IMR-90 (cell line): ENCODE measurements around the gene SPECC1L. TPM values are rescaled to one million over a fixed set of nuclear protein-coding genes. Genes with fewer than 3 reads are reported as not detected.

Experiments used
- ATAC-seq: fragments of 200-7000 bp; cut with Tn5 transposase; 2 replicates; pipeline ENCODE4 v1.9.1; 2020; ENCODE audit warnings: low read depth, mild to moderate bottlenecking, moderate library complexity
- BruUV-seq: library from RNA; stranded (reverse); fragments of 400-500 nt; replicated peaks from 2 replicates; lab custom pipeline; 2021; lab: Mats Ljungman, UMichigan
- CTCF ChIA-PET: fragments of 300-600 bp; formaldehyde crosslinking; extraction: SDS; loops from one replicate; lab custom pipeline; 2021; ENCODE audit warnings: antibody characterized with exemption; lab: Yijun Ruan, JAX
- POLR2A ChIA-PET: fragments of 300-600 bp; sonication (Branson Sonifier 250); formaldehyde crosslinking; loops from one replicate; lab custom pipeline; 2022; ENCODE audit warnings: antibody characterized with exemption; ENCODE audit not compliant: unreplicated experiment; lab: Charles Lee
- DNase-seq: peaks from one replicate; pipeline ENCODE4 v3.0.0; 2013
- H2AFZ ChIP-seq: replicated peaks from 2 replicates; pipeline ENCODE3; 2013; ENCODE audit warnings: low read length, mild to moderate bottlenecking; ENCODE audit not compliant: poor library complexity
- H2AK5ac ChIP-seq: 2 replicates; pipeline ENCODE4 v1.6.1; 2013; ENCODE audit warnings: low read depth, low read length, inconsistent platforms
- H2AK9ac ChIP-seq: replicated peaks from 2 replicates; pipeline ENCODE3; 2013; ENCODE audit warnings: mild to moderate bottlenecking, low read depth, low read length, moderate library complexity; ENCODE audit not compliant: poor library complexity
- H2BK120ac ChIP-seq: 2 replicates; pipeline ENCODE4 v1.6.1; 2013; ENCODE audit warnings: low read depth, low read length, inconsistent platforms
- H2BK15ac ChIP-seq: 3 replicates; pipeline ENCODE4 v1.6.1; 2013; ENCODE audit warnings: low read depth, low read length, inconsistent platforms
- H2BK20ac ChIP-seq: 2 replicates; pipeline ENCODE4 v1.6.1; 2013; ENCODE audit warnings: low read depth, mild to moderate bottlenecking, inconsistent platforms, low read length, moderate library complexity
- H2BK5ac ChIP-seq: 2 replicates; pipeline ENCODE4 v1.6.1; 2013; ENCODE audit warnings: mild to moderate bottlenecking, low read depth, low read length, inconsistent platforms; ENCODE audit not compliant: poor library complexity, severe bottlenecking
- H3K14ac ChIP-seq: replicated peaks from 2 replicates; pipeline ENCODE4 v1.6.1; 2013; ENCODE audit warnings: low read depth, low read length, inconsistent platforms
- H3K18ac ChIP-seq: 2 replicates; pipeline ENCODE4 v1.6.1; 2013; ENCODE audit warnings: low read depth, low read length, control low read depth
- H3K23ac ChIP-seq: 2 replicates; pipeline ENCODE4 v1.6.1; 2013; ENCODE audit warnings: low read depth, low read length, inconsistent platforms
- H3K27ac ChIP-seq: 2 replicates; pipeline ENCODE4 v1.5.1; 2013; ENCODE audit warnings: mild to moderate bottlenecking, control low read depth, low read length; ENCODE audit not compliant: insufficient read depth
- H3K27me3 ChIP-seq: 2 replicates; pipeline ENCODE4 v1.6.1; 2013; ENCODE audit warnings: low read length; ENCODE audit not compliant: control insufficient read depth, insufficient read depth
- H3K36me3 ChIP-seq: 2 replicates; pipeline ENCODE4 v1.6.1; 2013; ENCODE audit warnings: low read length, mixed read lengths; ENCODE audit not compliant: control insufficient read depth, insufficient read depth
- H3K4ac ChIP-seq: 2 replicates; pipeline ENCODE4 v1.6.1; 2013; ENCODE audit warnings: low read depth, low read length, inconsistent platforms
- H3K4me1 ChIP-seq: 2 replicates; pipeline ENCODE4 v1.6.1; 2013; ENCODE audit warnings: low read length, mixed read lengths; ENCODE audit not compliant: control insufficient read depth, insufficient read depth
- H3K4me2 ChIP-seq: 2 replicates; pipeline ENCODE4 v1.6.1; 2013; ENCODE audit warnings: low read depth, mild to moderate bottlenecking, control low read depth, low read length, moderate library complexity
- H3K4me3 ChIP-seq: 2 replicates; pipeline ENCODE4 v1.5.1; 2013; ENCODE audit warnings: low read depth, mild to moderate bottlenecking, control low read depth, low read length, moderate library complexity; ENCODE audit not compliant: insufficient read depth
- H3K56ac ChIP-seq: 2 replicates; pipeline ENCODE4 v1.6.1; 2013; ENCODE audit warnings: low read length, inconsistent platforms; ENCODE audit not compliant: insufficient read depth; ENCODE audit errors: extremely low read depth
- H3K79me1 ChIP-seq, 2 experiments: 2 replicates each; pipeline ENCODE4 v1.6.1; 2013; ENCODE audit warnings: low read length in 2 of 2, inconsistent platforms in 1 of 2, low read depth in 1 of 2
- H3K9ac ChIP-seq: 2 replicates; pipeline ENCODE4 v1.6.1; 2013; ENCODE audit warnings: low read depth, low read length, control low read depth
- H3K9me1 ChIP-seq: 2 replicates; pipeline ENCODE4 v1.6.1; 2013; ENCODE audit warnings: low read length, inconsistent platforms; ENCODE audit not compliant: insufficient read depth
- H3K9me3 ChIP-seq: 2 replicates; pipeline ENCODE4 v1.6.1; 2013; ENCODE audit warnings: low read length; ENCODE audit not compliant: control insufficient read depth, insufficient read depth
- H4K20me1 ChIP-seq: 2 replicates; pipeline ENCODE4 v1.6.1; 2013; ENCODE audit warnings: low read length, inconsistent platforms; ENCODE audit not compliant: insufficient read depth
- H4K5ac ChIP-seq: 2 replicates; pipeline ENCODE4 v1.6.1; 2013; ENCODE audit warnings: mild to moderate bottlenecking, low read depth, low read length, control low read depth
- H4K8ac ChIP-seq, 2 experiments: 2 replicates each; pipeline ENCODE4 v1.6.1; 2013; ENCODE audit warnings: low read depth in 2 of 2, low read length in 2 of 2, control low read depth in 1 of 2, inconsistent platforms in 1 of 2
- H4K91ac ChIP-seq: 2 replicates; pipeline ENCODE4 v1.6.1; 2013; ENCODE audit warnings: low read depth, low read length, inconsistent platforms; ENCODE audit not compliant: insufficient read depth
- BHLHE40 ChIP-seq: fragments of 150-350 bp; IDR thresholded peaks from 2 replicates; pipeline ENCODE4 v1.6.1; 2016; ENCODE audit warnings: mild to moderate bottlenecking, low read depth, low read length
- CEBPB ChIP-seq: IDR thresholded peaks from 2 replicates; pipeline ENCODE4 v1.6.1; 2012; ENCODE audit warnings: low read depth, low read length, improper control_type of control experiment
- CHD1 ChIP-seq: IDR thresholded peaks from 2 replicates; pipeline ENCODE4 v1.6.1; 2012; ENCODE audit warnings: low read depth, low read length, improper control_type of control experiment
- CTCF ChIP-seq: conservative IDR thresholded peaks from 2 replicates; pipeline ENCODE4 v1.5.1; 2012; ENCODE audit warnings: mild to moderate bottlenecking, low read depth, low read length, improper control_type of control experiment
- FOS ChIP-seq: fragments of 150-350 bp; IDR thresholded peaks from 2 replicates; pipeline ENCODE4 v1.6.1; 2016; ENCODE audit warnings: low read depth, low read length
- MAFK ChIP-seq: IDR thresholded peaks from 2 replicates; pipeline ENCODE4 v1.6.1; 2012; ENCODE audit warnings: low read depth, low read length, improper control_type of control experiment
- MAZ ChIP-seq: IDR thresholded peaks from 2 replicates; pipeline ENCODE4 v1.6.1; 2012; ENCODE audit warnings: low read depth, mild to moderate bottlenecking, low read length, improper control_type of control experiment, moderate library complexity, borderline replicate concordance
- MXI1 ChIP-seq: IDR thresholded peaks from 2 replicates; pipeline ENCODE4 v1.6.1; 2012; ENCODE audit warnings: low read depth, mild to moderate bottlenecking, low read length, moderate library complexity, borderline replicate concordance
- NFE2L2 ChIP-seq: fragments of 150-350 bp; IDR thresholded peaks from 2 replicates; pipeline ENCODE4 v1.6.1; 2016; ENCODE audit warnings: low read depth, mild to moderate bottlenecking, low read length
- POLR2A ChIP-seq: IDR thresholded peaks from 2 replicates; pipeline ENCODE4 v1.6.1; 2012; ENCODE audit warnings: mild to moderate bottlenecking, low read depth, low read length
- RAD21 ChIP-seq: IDR thresholded peaks from 2 replicates; pipeline ENCODE4 v1.6.1; 2012; ENCODE audit warnings: low read length, improper control_type of control experiment
- RCOR1 ChIP-seq: IDR thresholded peaks from 2 replicates; pipeline ENCODE4 v1.6.1; 2012; ENCODE audit warnings: mild to moderate bottlenecking, low read length, improper control_type of control experiment; ENCODE audit not compliant: insufficient replicate concordance
- RFX5 ChIP-seq: IDR thresholded peaks from 2 replicates; pipeline ENCODE4 v1.8.0; 2012; ENCODE audit warnings: low read depth, mild to moderate bottlenecking, low read length, moderate library complexity
- SMC3 ChIP-seq: fragments of 150-350 bp; IDR thresholded peaks from 2 replicates; pipeline ENCODE4 v1.6.1; 2016; ENCODE audit warnings: low read depth, mild to moderate bottlenecking, antibody characterized with exemption, low read length, moderate library complexity
- WGBS, 2 experiments: methylation state at CpG; one replicate each; pipeline versions ENCODE4 v1.1.5 to v1.1.7; 2013; ENCODE audit warnings: missing lambda C conversion rate in 2 of 2; ENCODE audit not compliant: insufficient read length in 1 of 2; ENCODE audit errors: extremely low coverage in 2 of 2; 5-methylcytosine and 5-hydroxymethylcytosine counted together
- dilution Hi-C: fragments of 300-500 bp; cut with HindIII; formaldehyde crosslinking; loops from one replicate; pipeline ENCODE4 v1.14.3; 2018; ENCODE audit warnings: low sequenced_read_pairs; ENCODE audit not compliant: unreplicated experiment
- in situ Hi-C: fragments of 300-500 bp; cut with MboI; formaldehyde crosslinking; loops from 3 replicates; pipeline ENCODE4 v1.14.3; 2019; ENCODE audit warnings: low sequenced_read_pairs, inconsistent platforms, mixed read lengths
- intact Hi-C: fragments of 100-400 bp; cut with micrococcal nuclease; formaldehyde crosslinking; loops from 2 replicates; pipeline ENCODE4 v1.10.0; 2022
- polyA plus RNA-seq, 3 experiments: library from polyadenylated mRNA; depleted of rRNA; stranded (reverse); fragments of >200 nt; gene quantifications; 2 replicates each; pipeline ENCODE4 v1.2.3, GENCODE V29; 2012; ENCODE audit warnings: low replicate concordance in 1 of 3
- total RNA-seq: library from RNA; depleted of rRNA; stranded (reverse); fragments of >200 nt; gene quantifications from 2 replicates; pipeline ENCODE4 v1.2.3, GENCODE V29; 2012
- TF ChIP-seq, protein P1 (sequence below): fragments of 150-350 bp; IDR thresholded peaks from 2 replicates; pipeline ENCODE4 v1.6.1; 2016; ENCODE audit warnings: low read depth, mild to moderate bottlenecking, low read length, moderate library complexity, borderline replicate concordance
- TF ChIP-seq, protein P2 (sequence below): fragments of 150-350 bp; IDR thresholded peaks from 2 replicates; pipeline ENCODE4 v1.6.1; 2017; ENCODE audit warnings: mild to moderate bottlenecking, antibody characterized with exemption, low read length, low read depth

The SPECC1L gene
- total and polyA plus RNA-seq, 2 of the 4 experiments (the other 2 are of a cell fraction): 18.7 to 44.1 TPM

DNA sequence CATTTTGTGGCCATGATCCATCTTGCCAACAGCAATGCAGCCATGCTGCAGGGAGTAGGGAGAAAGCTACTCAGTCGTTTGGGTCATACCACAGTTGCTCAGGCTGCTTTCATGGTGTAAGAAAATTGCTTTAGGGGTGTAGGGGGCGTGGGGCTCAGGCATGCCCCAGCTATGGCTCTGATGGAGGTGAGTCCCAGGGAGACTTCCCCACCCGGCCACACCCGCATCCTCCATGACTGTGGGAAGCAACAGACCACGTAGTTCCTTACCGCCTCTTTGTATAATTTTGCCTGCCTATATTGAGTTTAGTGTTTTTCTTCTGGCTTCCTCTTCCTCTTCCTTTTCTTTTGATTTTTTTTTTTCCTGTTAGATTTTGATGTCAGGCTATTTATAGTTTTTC, 58.8 kb downstream of the SPECC1L start:
- no CpG with 5 or more reads among the region's 6 CpGs for WGBS, 2 experiments
- ChIA-PET POLR2A (no interaction called here), CTCF (no interaction called here)
- no peaks in the 10 kb centered on the region for H3K27me3 ChIP-seq
- H2BK20ac ChIP-seq: no peak overlapping the region
- peaks cover 32% of the 10 kb centered on the region for H4K20me1 ChIP-seq
- no peak overlapping the region for H2BK5ac ChIP-seq
- no peak overlapping the region for H3K9ac ChIP-seq
- no peak overlapping the region for H2AK9ac ChIP-seq
- no peak overlapping the region for H2BK15ac ChIP-seq
- H4K5ac ChIP-seq: no peak overlapping the region
- H2AFZ ChIP-seq: no peak overlapping the region
- peaks cover 26% of the 10 kb centered on the region for H3K36me3 ChIP-seq
- H2BK120ac ChIP-seq: no peak overlapping the region
- H3K4me3 ChIP-seq: no peak overlapping the region
- DNase-seq: no peak
- no peak overlapping the region for H3K18ac ChIP-seq
- no peak overlapping the region for H3K56ac ChIP-seq
- intact Hi-C loops: no loop called here
- no peak overlapping the region for H3K4me2 ChIP-seq
- in situ Hi-C loops: no loop called here
- H3K79me1 ChIP-seq: peaks cover 11 to 44% of the 10 kb centered on the region in 2 experiments
- H3K9me1 ChIP-seq: 0 out of 2 replicates have a peak, but pooled peaks cover 6% of the 10 kb centered on the region
- dilution Hi-C loops: no loop called here
- H3K9me3 ChIP-seq: no peaks in the 10 kb centered on the region
- H3K4ac ChIP-seq: no peak overlapping the region
- H4K91ac ChIP-seq: no peak overlapping the region
- ATAC-seq: no peak
- TF ChIP-seq RAD21: no peak
- no peak for TF ChIP-seq POLR2A
- TF ChIP-seq CEBPB: no peak
- TF ChIP-seq MAZ: no peak
- TF ChIP-seq NFE2L2: no peak
- no peak for TF ChIP-seq CTCF
- no peak for TF ChIP-seq CHD1
- TF ChIP-seq, protein P1, sequence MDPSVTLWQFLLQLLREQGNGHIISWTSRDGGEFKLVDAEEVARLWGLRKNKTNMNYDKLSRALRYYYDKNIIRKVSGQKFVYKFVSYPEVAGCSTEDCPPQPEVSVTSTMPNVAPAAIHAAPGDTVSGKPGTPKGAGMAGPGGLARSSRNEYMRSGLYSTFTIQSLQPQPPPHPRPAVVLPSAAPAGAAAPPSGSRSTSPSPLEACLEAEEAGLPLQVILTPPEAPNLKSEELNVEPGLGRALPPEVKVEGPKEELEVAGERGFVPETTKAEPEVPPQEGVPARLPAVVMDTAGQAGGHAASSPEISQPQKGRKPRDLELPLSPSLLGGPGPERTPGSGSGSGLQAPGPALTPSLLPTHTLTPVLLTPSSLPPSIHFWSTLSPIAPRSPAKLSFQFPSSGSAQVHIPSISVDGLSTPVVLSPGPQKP: no peak
- TF ChIP-seq FOS: no peak
- TF ChIP-seq MXI1: no peak
- no peak for TF ChIP-seq SMC3
- TF ChIP-seq RCOR1: no peak
- TF ChIP-seq, protein P2, sequence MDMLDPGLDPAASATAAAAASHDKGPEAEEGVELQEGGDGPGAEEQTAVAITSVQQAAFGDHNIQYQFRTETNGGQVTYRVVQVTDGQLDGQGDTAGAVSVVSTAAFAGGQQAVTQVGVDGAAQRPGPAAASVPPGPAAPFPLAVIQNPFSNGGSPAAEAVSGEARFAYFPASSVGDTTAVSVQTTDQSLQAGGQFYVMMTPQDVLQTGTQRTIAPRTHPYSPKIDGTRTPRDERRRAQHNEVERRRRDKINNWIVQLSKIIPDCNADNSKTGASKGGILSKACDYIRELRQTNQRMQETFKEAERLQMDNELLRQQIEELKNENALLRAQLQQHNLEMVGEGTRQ: no peak
- TF ChIP-seq BHLHE40: no peak
- no peak for TF ChIP-seq RFX5
- TF ChIP-seq MAFK: no peak
- BruUV-seq: no TSS peak
- peaks cover 9% of the 10 kb centered on the region for H3K4me1 ChIP-seq
- H2AK5ac ChIP-seq: no peak overlapping the region
- no peak overlapping the region for H3K14ac ChIP-seq
- no peak overlapping the region for H4K8ac ChIP-seq
- no peak overlapping the region for H3K23ac ChIP-seq
- H3K27ac ChIP-seq: no peak overlapping the region
